Endothelial cell of umbilical vein (primary cell): ENCODE data around the gene POLE4.

Experiments used
- EZH2 ChIP-seq: IDR thresholded peaks from 2 replicates; pipeline ENCODE4 v1.6.1; 2012; ENCODE audit warnings: borderline replicate concordance, low read depth, mild to moderate bottlenecking, moderate library complexity, low read length, inconsistent platforms; ENCODE audit not compliant: severe bottlenecking
- FOS ChIP-seq: IDR thresholded peaks from 2 replicates; pipeline ENCODE4 v1.6.1; 2011; ENCODE audit warnings: mild to moderate bottlenecking, low read length, moderate library complexity, borderline replicate concordance; ENCODE audit not compliant: insufficient read depth
- JUN ChIP-seq: IDR thresholded peaks from 2 replicates; pipeline ENCODE4 v1.6.1; 2011; ENCODE audit warnings: borderline replicate concordance, low read depth; ENCODE audit not compliant: insufficient read length, insufficient read depth
- MYC ChIP-seq: IDR thresholded peaks from one replicate; pipeline ENCODE4 v1.6.1; 2011; ENCODE audit warnings: mild to moderate bottlenecking, low read depth, low read length
- POLR2A ChIP-seq: IDR thresholded peaks from 2 replicates; pipeline ENCODE4 v1.6.1; 2012; ENCODE audit warnings: low read depth, mild to moderate bottlenecking, control low read depth, low read length
- POLR2AphosphoS5 ChIP-seq: IDR thresholded peaks from 2 replicates; pipeline ENCODE4 v1.6.1; 2012; ENCODE audit warnings: low read depth, mild to moderate bottlenecking, control low read depth, low read length, moderate library complexity; ENCODE audit not compliant: insufficient read depth
- TF ChIP-seq, protein P1 (sequence below), 2 donors: IDR thresholded peaks; 1 replicate in 1 of 2; 2 replicates in 1 of 2; pipeline ENCODE4 v1.5.1; 2011; ENCODE audit warnings: low read length in 2 of 2, mild to moderate bottlenecking in 2 of 2, moderate library complexity in 2 of 2, control low read depth in 1 of 2, inconsistent platforms in 1 of 2, low read depth in 1 of 2; ENCODE audit not compliant: insufficient read depth in 1 of 2; ENCODE audit errors: extremely low read depth in 1 of 2

DNA sequence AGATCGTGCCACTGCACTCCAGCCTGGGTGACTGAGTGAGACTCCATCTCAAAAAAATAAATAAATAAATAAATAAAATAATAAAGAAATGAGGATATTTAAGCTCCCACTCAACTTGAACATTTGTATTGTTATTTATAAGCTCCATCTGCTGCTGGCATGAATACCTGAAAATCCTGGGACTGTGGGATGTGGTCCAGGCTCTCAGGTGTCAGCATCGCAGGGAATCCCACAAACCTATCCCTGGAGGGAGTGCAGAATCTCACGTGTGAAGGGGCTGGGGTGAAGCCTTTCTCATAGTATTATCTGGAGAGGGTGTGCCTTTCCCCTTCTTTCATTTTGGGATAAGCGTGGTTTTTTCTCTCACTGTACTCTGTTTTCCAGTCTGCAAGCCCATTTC is 47.4 kb upstream of the POLE4 start:
- TF ChIP-seq, protein P1, sequence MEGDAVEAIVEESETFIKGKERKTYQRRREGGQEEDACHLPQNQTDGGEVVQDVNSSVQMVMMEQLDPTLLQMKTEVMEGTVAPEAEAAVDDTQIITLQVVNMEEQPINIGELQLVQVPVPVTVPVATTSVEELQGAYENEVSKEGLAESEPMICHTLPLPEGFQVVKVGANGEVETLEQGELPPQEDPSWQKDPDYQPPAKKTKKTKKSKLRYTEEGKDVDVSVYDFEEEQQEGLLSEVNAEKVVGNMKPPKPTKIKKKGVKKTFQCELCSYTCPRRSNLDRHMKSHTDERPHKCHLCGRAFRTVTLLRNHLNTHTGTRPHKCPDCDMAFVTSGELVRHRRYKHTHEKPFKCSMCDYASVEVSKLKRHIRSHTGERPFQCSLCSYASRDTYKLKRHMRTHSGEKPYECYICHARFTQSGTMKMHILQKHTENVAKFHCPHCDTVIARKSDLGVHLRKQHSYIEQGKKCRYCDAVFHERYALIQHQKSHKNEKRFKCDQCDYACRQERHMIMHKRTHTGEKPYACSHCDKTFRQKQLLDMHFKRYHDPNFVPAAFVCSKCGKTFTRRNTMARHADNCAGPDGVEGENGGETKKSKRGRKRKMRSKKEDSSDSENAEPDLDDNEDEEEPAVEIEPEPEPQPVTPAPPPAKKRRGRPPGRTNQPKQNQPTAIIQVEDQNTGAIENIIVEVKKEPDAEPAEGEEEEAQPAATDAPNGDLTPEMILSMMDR (IDR thresholded peaks at IDR 0.05; ENCODE audit: extremely low read depth in 1 of 2, insufficient read depth in 1 of 2, low read depth in 1 of 2, low read length in 2 of 2), result no peak
- no peak for TF ChIP-seq POLR2AphosphoS5
- no peak for TF ChIP-seq MYC
- TF ChIP-seq EZH2, result no peak
- no peak for TF ChIP-seq POLR2A
- TF ChIP-seq FOS, result no peak
- TF ChIP-seq JUN, result no peak
